ENCODE results near the gene MRPL12. TPM values are rescaled to one million over a fixed set of nuclear protein-coding genes. Genes with fewer than 3 reads are reported as not detected.
"Not testable (repeated sequence)": the region's sequence is repeated elsewhere in the genome, so short reads cannot be mapped to it uniquely, and the experiment has no call there.

The MRPL12 gene
- total RNA-seq, 1 experiment from 2014 or later = 143 TPM

GRCh38 chr17:81735264-81736102 is 32.3 kb downstream of the MRPL12 start:
- Mint-ChIP-seq H3K36me3 (ENCODE audit: insufficient read depth, unreplicated experiment) (no peaks in the 10 kb centered on the region), H3K4me1 (ENCODE audit: insufficient read depth, unreplicated experiment) (peaks cover 6% of the 10 kb centered on the region), H3K27me3 (ENCODE audit: insufficient read depth, unreplicated experiment) (no peaks in the 10 kb centered on the region), H3K4me3 (ENCODE audit: unreplicated experiment) (no peak overlapping the region), H3K9me3 (ENCODE audit: unreplicated experiment) (no peaks in the 10 kb centered on the region), H3K27ac (ENCODE audit: low read depth, unreplicated experiment) (no peak overlapping the region)
- DNase-seq (ENCODE audit: unreplicated experiment) = peak; percentile 39
- ChIA-PET POLR2A (interaction anchor here (0.6 to 1.7 kb wide), 7 partner anchors 59 to 195 kb away, joined by 3 to 6 read pairs (median 3); partner anchors contain the start of genes CCDC137, MCRIP1 and OXLD1), CTCF (interaction anchor here (0.6 to 2.1 kb wide), 6 partner anchors 10 to 1479 kb away, joined by 3 to 11 read pairs (median 4); no protein-coding TSS in a partner anchor)
- no TSS peak for BruUV-seq (replicated peaks)
- no peak for TF ChIP-seq CTCF (IDR thresholded peaks at IDR 0.05; ENCODE audit: unreplicated experiment)
- intact Hi-C loops (cut with micrococcal nuclease) = no loop called here

GRCh38 chr17:81737947-81738800 is 35.0 kb downstream of the MRPL12 start:
- BruUV-seq (replicated peaks) = no TSS peak
- ChIA-PET POLR2A (interaction anchor here (0.8 kb wide), 1 partner anchor 123 kb away, joined by 3 read pairs; the partner anchor contains the start of gene P4HB), CTCF (interaction anchor here (0.6 to 0.7 kb wide), 2 partner anchors 87 to 220 kb away, joined by 3 to 4 read pairs; no protein-coding TSS in a partner anchor)
- Mint-ChIP-seq H3K9me3 (ENCODE audit: unreplicated experiment) (no peaks in the 10 kb centered on the region), H3K4me1 (ENCODE audit: insufficient read depth, unreplicated experiment) (peaks cover 6% of the 10 kb centered on the region), H3K27me3 (ENCODE audit: insufficient read depth, unreplicated experiment) (no peaks in the 10 kb centered on the region), H3K36me3 (ENCODE audit: insufficient read depth, unreplicated experiment) (no peaks in the 10 kb centered on the region), H3K4me3 (ENCODE audit: unreplicated experiment) (no peak overlapping the region), H3K27ac (ENCODE audit: low read depth, unreplicated experiment) (no peak overlapping the region)
- intact Hi-C loops (cut with micrococcal nuclease) = no loop called here
- DNase-seq (ENCODE audit: unreplicated experiment) = no peak
- no peak for TF ChIP-seq CTCF (IDR thresholded peaks at IDR 0.05; ENCODE audit: unreplicated experiment)

- intact Hi-C loops (cut with micrococcal nuclease) = no loop called here
- no peaks in the 10 kb centered on the region for H3K9me3 Mint-ChIP-seq (ENCODE audit: unreplicated experiment)
- POLR2A ChIA-PET = interaction anchor here (0.7 to 0.8 kb wide), 2 partner anchors 122 to 191 kb away, joined by 3 read pairs; partner anchors contain the start of gene P4HB
- H3K4me1 Mint-ChIP-seq (ENCODE audit: insufficient read depth, unreplicated experiment) = peaks cover 6% of the 10 kb centered on the region
- BruUV-seq (replicated peaks) = no TSS peak
- no peak overlapping the region for H3K27ac Mint-ChIP-seq (ENCODE audit: low read depth, unreplicated experiment)
- CTCF ChIA-PET = interaction anchor here (0.6 to 0.7 kb wide), 2 partner anchors 87 to 219 kb away, joined by 3 to 4 read pairs; no protein-coding TSS in a partner anchor
- no peak for TF ChIP-seq CTCF (IDR thresholded peaks at IDR 0.05; ENCODE audit: unreplicated experiment)
- no peaks in the 10 kb centered on the region for H3K36me3 Mint-ChIP-seq (ENCODE audit: insufficient read depth, unreplicated experiment)
- H3K27me3 Mint-ChIP-seq (ENCODE audit: insufficient read depth, unreplicated experiment) = no peaks in the 10 kb centered on the region
- DNase-seq (ENCODE audit: unreplicated experiment) = no peak
- no peak overlapping the region for H3K4me3 Mint-ChIP-seq (ENCODE audit: unreplicated experiment)
Observed at GRCh38 chr17:81738801-81739393, 35.7 kb downstream of the MRPL12 start.

GRCh38 chr17:81739593-81739992 is 36.4 kb downstream of the MRPL12 start:
- H3K27ac Mint-ChIP-seq (ENCODE audit: low read depth, unreplicated experiment) = not testable (repeated sequence)
- CTCF ChIA-PET = interaction anchor here (0.9 kb wide), 1 partner anchor 11 kb away, joined by 4 read pairs; no protein-coding TSS in a partner anchor

More at GRCh38 chr17:81739593-81739992, 36.4 kb downstream of the MRPL12 start:
- H3K9me3 Mint-ChIP-seq (ENCODE audit: unreplicated experiment); DNase-seq (ENCODE audit: unreplicated experiment); intact Hi-C loops (cut with micrococcal nuclease); H3K27me3 Mint-ChIP-seq (ENCODE audit: insufficient read depth, unreplicated experiment); BruUV-seq (replicated peaks); H3K4me3 Mint-ChIP-seq (ENCODE audit: unreplicated experiment); H3K4me1 Mint-ChIP-seq (ENCODE audit: insufficient read depth, unreplicated experiment); H3K36me3 Mint-ChIP-seq (ENCODE audit: insufficient read depth, unreplicated experiment): not testable (repeated sequence)
- POLR2A ChIA-PET = interaction anchor here (0.7 kb wide), 1 partner anchor 190 kb away, joined by 3 read pairs; no protein-coding TSS in a partner anchor

All from MCF 10A (cell line).